GM18907 (cell line): Measurements from ENCODE around the gene PRKG1.
"Not testable (repeated sequence)": the region's sequence is repeated elsewhere in the genome, so short reads cannot be mapped to it uniquely, and the experiment has no call there.

Experiments used
- ATAC-seq: cut with Tn5 transposase; IDR thresholded peaks from one replicate; pipeline ENCODE4 v1.9.1; 2021; ENCODE audit warnings: mild to moderate bottlenecking, moderate library complexity; ENCODE audit not compliant: unreplicated experiment

Gene PRKG1

DNA sequence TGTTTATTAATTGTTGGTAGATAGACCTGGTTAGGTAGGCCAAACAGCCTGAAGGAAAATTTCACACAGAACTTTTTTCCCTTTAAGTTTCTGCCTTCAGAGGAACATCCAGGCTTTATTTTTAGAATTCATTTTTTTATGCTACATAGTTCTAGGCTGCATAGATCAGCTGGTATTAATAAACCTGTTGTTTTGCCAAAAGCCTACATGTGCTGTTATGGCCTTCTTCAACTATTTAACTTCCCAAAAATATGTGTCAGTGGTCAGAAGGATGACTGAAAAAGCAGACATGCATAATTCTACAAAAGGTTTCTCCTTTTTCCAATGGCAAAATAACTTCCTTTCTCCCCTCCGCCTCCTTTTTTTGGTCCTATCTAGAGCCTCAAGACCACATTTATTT is 936.8 kb downstream of the PRKG1 start:
- no peak for ATAC-seq

DNA sequence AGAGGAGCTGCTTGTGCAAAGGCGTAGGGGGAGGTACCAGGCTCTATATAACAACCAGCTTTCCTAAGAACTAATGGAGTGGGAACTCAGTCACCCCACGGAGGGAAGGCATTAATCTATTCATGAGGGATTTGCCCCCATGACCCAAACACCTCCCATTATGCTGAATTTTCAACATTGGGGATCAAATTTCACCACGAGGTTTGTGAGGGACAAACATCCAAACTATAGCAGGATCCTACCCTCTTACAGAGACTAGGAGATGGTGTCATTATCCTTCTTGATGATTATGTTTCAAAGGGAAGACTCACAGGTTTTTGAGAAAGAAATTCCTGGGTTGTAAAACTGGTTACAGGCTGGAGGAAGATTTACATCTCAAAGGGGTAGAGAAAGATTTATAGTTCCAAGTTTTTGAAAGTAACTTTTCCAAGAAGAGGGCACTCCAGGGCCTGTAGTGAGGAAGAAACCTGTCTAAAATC is 944.8 kb downstream of the PRKG1 start:
- no peak for ATAC-seq

DNA sequence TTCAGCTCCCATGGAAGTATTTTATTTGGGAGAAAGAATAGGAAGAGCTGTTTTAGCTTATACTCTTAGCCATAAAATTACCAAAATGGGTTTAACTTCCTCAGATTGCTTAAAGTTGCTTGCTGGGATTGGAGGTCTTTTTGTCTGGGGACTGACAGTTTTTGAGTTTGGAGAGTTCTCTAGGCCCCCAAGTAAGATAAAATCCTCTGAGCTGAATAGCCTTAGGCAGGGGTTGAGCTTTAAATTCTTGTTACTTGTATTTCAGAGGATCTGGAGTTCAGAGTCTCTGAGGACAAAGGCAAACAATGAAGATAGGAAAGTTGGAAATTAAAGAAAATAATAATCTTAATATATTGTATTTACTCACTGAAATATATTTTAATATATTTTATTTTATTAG is 945.4 kb downstream of the PRKG1 start:
- no peak for ATAC-seq

DNA sequence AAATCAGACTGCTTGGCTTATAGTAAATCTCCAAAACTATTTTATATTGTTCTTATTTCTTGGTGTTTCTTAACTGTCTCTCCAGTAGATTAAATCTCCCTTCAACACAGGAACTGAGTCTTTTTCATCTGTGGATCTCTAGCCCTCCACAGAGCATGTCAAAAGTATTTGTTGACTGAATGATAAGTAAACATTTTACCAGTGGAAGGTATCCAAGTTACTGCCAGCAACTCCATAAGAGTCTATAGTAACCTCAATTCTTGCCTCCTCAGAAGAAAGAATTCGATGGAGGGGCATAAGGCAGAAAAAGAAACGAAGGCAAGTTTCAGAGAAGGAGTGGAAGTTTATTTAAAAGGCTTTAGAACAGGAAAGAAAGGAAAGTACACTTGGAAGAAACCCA is 945.9 kb downstream of the PRKG1 start:
- no peak for ATAC-seq

DNA sequence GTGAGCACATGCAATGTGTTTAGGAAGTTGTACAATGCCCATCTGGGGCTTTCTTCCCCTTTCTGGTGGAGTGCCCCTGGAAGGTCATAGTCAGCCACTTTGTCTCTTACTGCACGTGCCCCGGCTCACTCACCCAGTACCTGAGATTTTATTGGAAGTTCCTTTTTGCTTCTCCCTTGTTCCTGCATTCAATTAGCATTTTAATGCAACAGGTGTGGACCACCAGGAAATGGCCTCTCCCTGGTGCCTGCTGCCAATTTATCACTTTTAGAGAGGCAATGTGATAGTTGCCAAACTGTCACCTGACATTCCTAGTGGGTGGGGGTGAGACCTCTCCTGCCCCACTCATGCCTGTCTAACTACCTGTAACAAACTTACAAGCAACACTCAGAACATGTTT is 946.4 kb downstream of the PRKG1 start:
- ATAC-seq = no peak

DNA sequence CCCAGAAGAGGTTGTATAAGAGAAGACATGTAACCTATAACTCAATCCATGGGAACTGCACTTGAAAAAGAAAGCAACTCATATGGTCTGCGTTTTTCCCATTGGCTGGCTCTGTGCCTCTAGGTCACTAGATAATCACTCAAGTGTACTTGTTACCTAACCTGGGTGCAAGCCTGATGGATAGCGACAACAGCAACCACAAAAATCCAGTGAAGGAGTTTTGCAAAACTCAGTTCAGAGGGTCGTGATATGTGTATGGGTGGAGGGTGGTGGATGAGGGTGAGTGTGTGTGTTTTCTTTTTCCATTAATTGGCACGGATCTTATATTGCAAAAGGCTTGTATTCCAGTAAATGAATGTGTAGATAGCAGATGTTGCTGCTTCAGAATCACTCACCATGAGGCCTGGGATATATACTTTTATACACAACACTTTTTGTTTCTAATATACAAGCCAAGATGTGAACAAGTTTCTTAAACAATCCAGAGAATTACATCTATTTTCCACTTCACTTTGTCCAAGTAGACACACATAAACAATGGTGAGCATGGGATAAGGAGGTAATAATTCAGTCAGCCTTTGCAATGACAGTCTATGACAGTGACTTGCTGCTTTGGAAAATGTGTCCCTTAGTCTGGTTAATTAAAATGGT is 952.9 kb downstream of the PRKG1 start:
- ATAC-seq = no peak

DNA sequence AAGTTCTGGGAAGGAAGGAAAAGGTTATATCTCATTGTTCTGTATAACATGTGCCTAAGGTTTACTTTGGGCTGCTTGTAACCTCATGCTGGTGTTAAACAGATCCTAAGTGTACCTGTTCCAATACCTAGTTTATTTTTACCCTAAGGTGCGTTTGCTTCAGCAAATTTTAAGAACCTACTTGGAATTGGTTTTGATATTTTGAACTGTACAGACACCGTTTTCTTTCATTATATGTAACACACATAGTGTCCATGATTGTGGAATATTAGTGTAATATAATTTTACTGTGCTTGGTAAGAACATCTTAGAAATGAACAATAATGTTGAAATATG is 954.2 kb downstream of the PRKG1 start:
- ATAC-seq = no peak

DNA sequence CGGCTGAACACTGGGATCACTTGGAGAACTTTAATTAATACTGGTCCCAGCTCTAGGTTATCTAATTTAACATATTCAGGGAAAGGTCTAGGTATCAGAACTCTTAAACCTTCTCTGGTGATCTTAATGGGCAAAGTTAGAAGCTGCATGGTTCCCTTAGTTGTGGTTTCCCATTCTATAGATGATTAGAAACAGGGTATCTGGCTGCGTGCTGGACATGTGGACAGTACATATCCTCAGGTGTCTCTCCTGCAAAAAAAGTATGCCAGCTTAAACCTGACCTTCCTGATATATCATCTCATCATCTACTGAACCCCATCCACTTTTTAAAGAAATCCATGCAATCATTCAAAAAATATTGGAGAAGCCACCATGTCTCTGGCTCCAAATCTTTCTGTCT is 955.3 kb downstream of the PRKG1 start:
- ATAC-seq = no peak

DNA sequence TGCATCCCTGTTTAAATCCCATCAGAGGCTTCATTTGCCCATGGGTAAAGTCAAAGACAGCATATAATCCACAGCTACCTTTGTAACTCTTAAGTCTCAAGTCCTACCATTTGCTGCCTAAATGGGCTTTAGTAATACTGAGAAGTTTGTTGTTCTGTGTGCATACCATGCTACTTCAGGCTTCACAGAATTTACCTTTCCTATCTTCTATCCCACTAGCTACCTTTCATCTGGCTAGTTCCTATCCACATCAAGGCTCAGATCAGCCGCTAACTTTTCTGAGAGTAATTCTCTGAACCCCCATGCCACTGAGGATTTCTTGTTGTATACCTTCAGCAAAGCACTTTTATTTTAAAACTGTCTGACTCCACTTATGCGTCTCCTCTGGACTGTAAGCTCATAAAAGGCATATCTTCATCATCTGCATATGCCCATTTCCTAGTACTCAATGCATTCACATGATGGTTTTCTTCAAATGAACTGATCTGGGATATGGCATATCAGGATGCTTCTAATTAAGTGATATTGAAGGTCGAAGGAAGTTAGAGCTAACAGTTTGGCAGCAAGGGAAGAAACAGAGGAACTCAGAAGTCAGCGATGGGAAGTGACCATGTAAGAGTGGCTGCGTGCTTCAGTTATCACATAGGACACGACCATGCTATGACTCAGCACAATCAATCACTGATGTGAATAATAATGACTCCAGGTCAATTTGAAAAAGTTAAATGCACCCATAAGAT is 955.9 kb downstream of the PRKG1 start:
- ATAC-seq = no peak

DNA sequence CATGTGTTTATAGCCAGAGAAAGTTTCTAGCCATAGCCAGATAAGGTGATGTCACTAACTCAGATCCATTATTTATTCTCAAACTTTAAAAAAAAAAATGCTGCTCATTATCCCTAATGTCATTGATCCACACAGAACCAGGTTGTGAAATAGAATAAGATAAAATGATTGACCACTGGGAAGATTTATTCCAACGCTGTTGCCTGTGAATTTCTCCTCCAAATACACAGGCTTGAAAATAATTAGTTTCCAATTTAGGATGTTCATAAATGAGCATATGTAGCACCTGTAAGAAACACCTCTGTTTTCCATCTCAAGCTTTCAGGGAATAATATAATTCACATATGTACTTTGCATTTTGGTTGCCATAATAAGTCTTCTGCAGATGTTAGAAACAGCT is 956.7 kb downstream of the PRKG1 start:
- ATAC-seq = no peak

DNA sequence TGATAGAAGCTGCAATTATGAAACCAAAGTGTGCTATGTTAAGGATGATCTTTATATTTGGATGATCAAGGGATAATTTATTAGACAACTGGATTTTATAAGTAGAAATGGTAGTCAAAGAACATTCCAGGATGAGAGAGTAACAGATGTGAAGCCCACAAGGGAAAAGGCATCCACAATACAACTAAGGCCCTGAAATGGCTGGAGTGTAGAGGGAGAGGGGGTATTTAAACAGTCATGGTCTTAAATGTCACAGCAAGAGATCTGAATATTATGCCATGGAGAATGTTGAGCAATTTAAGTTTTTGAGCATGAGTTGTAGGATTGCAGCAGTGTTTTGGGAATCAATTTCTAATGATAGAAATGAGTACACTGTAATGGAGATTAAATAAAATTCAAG is 957.5 kb downstream of the PRKG1 start:
- no peak for ATAC-seq

DNA sequence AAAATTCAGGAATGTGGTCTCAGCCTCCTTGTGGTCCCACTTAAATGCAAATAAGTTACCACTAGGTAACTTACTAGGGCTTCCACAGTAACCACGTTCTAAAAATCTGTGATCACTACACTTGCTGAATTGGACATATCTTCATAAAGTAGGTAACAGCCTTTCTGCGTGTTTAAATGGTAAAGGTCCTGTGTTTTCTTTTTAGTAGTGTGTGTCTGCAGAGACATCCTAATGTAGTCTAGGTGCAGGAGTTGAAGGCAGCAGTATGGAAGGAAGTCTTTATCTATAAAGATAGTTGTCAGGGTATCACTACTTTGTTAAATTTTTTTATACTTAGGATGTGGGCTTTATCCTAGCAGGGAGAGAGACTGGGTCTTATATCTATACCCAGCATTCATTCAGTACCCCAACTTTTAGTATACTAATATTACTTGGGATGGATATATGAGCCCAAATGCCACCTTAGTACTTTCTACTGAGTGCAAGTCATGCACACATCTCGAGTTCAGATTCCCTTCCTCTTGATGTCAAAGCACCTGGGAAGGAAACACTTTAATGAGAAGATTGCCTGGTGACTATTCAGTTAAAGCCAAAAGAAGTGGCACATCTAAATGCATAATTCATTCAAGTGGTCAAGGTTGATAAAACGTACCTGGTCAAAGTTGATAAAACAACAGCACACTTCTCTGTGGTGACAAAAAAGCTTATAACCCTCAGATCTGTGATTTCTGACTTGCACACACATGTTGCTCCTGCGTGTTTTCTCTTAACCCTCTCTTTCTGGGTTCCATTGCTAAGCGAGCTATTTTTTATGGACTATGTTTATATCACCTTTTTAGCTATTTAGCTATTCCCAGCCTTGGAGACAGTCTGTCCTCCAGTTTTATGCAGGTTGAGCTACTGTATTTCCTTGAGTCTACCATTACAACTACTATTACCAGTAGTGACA is 958.7 kb downstream of the PRKG1 start:
- no peak for ATAC-seq

DNA sequence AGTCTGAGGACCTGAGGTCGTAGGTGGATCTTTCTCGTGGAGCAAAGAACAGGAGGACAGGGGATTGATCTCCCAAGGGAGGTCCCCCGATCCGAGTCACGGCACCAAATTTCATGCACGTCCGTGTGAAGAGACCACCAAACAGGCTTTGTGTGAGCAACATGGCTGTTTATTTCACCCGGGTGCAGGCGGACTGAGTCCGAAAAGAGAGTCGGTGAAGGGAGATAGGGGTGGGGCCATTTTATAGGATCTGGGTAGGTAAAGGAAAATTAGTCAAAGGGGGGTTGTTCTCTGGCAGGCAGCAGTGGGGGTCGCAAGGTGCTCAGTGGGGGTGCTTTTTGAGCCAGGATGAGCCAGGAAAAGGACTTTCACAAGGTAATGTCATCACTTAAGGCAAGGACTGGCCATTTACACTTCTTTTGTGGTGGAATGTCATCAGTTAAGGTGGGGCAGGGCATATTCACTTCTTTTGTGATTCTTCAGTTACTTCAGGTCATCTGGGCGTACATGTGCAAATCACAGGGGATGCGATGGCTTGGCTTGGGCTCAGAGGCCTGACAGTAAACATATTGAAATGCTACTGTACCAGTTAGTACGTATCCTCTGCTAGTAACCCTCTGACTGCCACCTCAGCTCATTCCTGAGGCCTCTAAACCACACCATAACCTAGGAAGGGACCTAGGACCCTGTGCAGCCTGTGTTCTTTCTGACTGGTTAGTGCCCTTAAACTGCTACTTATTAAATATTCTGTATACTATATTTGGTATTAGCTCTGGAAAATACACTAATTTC is 964.9 kb downstream of the PRKG1 start:
- not testable (repeated sequence) for ATAC-seq

DNA sequence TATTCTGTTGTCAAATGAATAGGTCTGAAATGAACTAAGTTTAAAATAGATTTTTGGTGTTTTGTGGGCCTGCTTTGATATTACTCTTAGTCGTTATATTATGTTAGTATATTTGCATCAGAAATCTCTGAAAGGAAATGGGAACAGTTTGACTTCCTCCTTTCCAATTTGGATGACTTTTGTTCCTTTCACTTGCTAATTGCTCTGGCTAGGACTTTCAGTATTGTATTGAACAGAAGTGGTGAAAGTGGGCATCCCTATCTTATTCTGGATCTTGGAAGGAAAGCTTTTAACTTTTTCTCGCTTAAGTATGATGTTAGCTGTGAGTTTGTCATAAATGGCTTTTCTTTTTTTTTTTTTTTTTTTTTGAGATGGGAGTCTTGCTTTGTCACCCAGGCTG is 966.2 kb downstream of the PRKG1 start:
- no peak for ATAC-seq

DNA sequence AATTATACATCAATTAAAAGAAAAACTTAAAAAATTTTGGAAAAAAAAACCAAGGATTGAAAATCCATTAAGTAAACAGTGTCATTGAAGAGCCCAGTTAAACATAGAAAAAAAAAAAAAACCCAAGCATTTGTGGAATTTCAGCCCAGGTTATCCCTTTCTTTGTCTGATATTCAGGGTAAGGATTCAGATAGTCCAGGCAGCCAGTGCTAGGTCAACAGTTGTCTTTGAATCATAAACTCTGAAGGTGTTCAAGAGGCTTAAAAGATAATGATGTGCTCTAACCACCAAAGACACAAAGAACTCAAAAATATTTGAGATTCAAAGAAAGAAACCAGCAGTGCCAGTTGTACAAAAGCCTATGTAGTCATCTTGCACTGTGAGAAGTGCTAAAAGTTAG is 969.5 kb downstream of the PRKG1 start:
- ATAC-seq = no peak

DNA sequence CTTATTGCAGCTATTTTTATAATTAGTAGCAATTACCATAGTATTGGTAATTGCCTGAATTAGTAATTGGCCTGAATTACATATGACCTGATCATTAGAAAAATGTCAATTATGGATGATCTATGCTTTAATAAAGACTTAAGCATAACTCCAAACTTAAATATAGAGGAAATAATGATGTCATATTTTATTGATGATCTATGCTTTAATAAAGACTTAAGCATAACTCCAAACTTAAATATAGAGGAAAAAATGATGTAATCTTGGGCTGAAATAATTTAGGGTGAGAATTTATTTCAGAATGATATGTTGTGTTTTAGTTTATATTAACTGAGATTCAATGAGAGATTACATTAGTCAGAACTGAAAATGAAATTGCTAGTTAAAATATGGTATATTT is 973.8 kb downstream of the PRKG1 start:
- no peak for ATAC-seq

DNA sequence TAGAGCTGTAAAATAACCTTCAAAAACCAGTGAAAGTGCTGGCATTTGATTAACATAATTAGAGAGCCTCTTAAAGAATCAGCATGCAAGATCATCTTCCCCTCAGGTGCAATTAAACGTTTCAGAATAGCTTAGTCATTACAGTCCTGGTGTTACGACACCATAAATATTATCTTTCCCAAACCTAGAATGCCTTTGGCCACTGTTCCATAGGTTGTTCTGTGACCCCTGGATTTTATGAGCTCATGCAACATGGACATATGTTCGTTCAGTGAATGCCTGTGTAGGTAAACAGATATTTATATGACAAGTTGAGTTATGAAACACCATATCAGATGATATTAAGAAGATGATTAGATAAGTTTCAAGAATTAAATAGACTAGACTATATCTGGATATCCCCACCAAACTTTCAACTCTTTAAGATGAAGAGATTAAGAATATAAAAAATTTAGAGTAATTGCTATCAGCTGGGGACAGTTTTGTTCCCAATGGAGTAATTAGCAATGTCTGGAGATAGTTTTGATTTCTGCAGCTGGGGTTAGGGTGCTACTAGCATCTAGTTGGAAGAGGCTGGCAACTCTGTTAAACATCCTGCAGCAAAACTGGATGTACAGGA is 976.3 kb downstream of the PRKG1 start:
- ATAC-seq = no peak

DNA sequence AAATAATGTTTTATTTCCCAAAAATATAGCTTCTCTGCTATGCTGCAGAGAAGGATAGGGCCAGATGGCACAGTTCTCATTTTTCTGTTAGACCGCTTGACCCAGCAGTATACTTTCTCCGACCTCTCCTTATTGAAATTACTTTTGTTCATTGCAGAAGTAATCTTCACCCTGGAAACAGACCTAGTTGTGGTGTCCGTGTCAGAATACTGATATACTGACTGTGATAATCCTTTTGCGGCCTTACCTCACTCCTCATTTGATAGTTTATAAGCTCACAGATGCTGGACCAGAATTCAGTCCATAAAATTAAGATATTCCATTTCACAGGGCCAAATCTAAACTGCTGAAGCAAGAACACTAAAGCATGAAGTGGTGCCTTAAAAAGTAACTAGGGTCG is 979.2 kb downstream of the PRKG1 start:
- no peak for ATAC-seq

DNA sequence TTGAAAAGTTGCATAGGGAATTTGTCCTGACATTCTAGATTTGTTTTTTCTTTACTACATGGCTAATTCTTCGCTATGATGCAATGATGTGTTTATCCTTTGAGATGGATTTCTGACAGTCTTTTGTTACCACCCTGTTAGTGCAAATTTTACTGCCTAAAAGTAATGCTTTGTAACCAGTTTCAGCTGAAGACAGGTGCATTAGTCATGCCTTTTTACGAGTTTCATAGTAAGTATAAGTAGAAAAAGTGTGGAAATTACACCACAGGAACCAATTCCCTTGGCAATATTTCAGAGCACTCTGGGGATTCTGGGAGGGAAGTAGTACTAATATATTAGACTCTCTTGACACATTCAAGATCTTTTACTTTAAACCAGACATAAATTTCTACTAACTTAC is 982.0 kb downstream of the PRKG1 start:
- ATAC-seq = no peak

DNA sequence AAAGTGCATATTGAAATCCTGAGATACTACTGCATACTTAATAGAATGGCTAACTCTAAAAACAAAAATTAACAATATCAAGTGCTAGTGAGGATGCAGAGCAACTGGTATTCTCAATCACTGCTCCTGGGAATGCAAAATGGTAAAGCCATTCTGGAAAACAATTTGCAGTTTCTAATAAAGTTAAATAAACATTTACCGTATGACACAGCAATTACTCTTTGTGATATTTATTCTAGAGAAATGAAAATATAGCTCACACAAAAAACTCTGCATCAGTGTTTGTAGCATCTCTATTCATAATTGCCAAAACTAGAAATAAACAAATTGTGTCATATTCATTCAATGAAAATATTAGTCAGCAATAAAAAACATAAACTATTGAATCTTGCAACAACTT is 984.8 kb downstream of the PRKG1 start:
- no peak for ATAC-seq

DNA sequence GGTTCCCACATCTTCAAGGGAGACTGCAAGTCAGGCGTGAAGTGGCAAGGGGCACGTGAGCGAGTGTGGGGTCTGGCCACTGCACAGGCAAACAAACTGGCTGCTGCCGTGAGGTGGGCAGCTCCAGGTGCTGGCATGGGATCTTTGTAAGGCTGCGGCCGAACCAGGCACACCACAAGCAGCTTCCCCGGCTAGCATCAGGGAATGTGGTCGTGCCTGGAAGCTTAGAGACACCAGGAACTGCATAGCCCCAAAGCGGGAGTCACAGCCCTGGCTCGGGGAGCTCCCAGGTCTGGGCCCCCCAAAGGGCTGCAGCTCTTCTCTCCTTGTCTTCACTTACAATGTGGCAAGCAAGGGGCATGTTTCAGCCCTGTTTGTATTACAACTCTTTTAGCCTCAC is 988.9 kb downstream of the PRKG1 start:
- no peak for ATAC-seq
